Stimulated activated CD4-positive, alpha-beta T cell treated with anti-CD3 and anti-CD28 coated beads, Interleukin-12 subunit alpha, Interleukin-12 subunit beta, amount 100 ng/mL, for 4 hours (primary cell): Measurements from ENCODE around the gene RFX7.
"Not testable (repeated sequence)": the region's sequence is repeated elsewhere in the genome, so short reads cannot be mapped to it uniquely, and the experiment has no call there.

Experiments
- DNase-seq: peaks from one replicate; pipeline ENCODE4 v3.0.0-alpha.2; 2020

Gene RFX7

GRCh38 chr15:56203312-56203922 lies 40.3 kb downstream of the RFX7 start:
- not testable (repeated sequence) for DNase-seq

- DNase-seq, result no peak
These were observed 41.0 kb downstream of the RFX7 start for GRCh38 chr15:56202701-56203100.

- DNase-seq, result no peak
These were observed 44.6 kb downstream of the RFX7 start for GRCh38 chr15:56199038-56199437.

DNA sequence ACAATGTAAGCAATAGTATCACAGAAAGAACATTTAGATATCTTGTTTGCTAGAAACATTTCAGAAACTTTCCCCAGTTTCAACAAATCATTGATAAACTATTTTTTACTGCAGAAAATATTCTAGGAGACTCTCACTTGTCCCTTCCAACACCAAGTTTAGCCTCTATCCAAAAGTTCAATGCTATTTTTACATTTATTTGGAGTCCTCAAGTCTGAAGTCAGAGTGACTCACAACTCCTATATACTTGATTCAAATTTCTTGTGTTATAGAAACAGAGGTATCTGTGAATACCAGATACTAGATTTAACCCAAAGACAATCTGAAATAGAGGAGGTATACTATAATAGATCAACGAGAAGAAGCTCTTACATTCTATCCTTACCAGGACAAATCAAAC lies 49.6 kb downstream of the RFX7 start:
- DNase-seq, result no peak

DNA sequence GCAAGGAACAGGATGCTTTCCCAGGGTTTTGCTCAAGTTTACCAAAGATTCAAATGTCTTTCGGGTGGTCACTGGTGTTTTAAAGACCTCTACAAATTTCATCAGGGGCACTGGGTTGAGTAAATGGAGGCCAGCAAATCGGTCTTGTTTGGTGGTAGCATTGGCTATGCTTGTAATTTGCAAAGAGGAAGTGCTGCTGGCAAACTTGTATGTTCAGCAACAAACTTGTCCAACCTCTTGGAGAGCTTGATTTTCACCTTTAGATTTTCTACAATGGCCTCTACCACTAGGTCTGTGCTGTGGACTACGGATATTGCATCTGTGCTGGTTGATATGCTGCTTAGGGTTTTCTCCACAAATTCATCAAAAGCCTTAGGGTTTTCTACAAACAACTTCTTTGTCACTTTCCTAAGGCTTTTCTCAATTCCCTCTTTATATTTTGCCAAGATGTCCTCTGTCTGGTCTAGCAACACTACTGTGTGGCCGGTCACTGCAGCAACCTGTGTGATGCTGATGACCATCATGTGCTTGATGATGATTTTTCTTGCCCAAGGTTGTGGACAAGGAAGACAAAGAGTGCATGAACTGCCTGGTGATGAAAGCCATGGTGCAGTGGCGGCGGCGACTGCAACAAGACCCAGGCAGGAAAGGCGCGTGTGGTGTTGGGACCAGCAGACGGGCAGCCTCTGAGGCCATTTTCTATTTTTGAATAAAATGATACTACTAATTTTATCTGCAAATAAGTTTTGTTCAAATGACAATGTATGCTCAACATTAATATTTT lies 50.8 kb downstream of the RFX7 start:
- no peak for DNase-seq

DNA sequence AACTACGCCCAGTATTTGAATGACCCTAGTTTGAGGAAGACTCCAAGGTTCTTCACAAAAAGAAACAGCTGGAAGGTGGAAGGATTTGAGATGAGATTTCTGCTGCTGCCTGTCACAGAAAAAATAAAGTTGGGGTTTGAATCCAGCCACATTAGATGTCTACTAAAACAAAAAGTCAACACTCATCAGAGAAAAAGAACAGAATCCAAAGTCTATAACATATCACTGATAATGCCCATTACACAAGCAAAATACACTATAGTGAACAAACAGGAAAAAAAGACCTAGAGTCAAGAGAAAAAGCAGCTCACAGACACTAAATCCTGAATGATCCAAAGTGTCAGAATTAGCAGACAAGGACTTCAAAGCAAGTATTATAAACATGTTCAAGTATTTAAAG lies 56.0 kb downstream of the RFX7 start:
- no peak for DNase-seq

DNA sequence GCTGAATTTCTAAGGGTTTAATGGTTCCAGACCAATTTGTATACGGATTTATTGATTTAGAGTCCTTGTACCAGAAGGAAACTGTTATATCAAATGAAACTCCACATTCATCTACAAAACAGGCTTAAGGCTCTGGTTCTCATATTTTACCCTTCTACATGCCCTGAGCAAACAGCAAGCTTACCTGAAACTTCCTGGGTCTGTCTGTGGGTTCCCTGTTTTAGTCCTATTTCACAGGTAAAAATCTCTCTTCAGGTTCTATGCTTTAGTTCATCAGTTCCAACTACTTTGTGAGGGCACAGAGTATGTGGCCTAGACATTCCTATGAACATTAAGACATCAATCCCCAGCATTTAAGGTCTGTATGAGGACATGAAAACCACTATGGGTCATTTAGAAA lies 57.7 kb downstream of the RFX7 start:
- no peak for DNase-seq

DNA sequence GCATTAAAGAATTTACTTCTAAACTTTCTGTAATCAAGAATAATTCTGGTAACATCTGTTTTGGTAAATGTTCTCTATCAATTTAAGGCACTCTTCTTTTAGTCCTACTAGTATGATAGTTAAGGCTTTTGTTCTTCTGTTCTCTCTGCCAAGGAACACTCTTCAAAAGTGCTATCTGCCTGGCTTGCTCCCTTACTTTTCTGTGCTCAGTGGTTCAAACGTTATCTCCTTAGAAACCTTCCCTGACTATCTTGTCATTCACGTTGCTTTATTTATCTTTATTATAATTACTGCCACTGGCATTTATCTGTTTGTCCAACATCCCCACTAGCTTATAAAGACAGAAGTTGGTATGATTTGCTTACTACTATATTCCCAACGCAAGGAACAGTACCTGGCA lies 59.2 kb downstream of the RFX7 start:
- DNase-seq, result no peak

- DNase-seq, result no peak
These were observed 62.8 kb downstream of the RFX7 start for GRCh38 chr15:56180851-56181250.

GRCh38 chr15:56176996-56177395 lies 66.7 kb downstream of the RFX7 start:
- DNase-seq, result no peak

DNA sequence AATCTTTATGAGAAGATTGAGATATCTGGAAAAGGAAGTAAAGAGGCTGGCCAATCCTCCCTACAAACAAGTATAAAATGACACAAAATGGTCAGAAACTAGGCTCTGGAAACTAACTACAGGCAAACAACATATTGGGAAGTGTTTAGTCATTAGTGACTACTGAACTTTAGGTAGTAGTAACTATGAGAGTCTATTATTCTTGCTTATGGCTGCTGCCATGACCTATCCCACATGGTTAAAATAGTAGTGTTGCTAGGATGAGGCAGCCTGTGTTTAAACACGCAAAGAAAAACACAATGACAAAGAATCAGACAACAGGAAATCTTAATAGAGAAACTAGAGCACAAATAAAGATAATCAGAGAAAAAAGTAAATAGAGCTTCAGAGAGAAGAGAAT lies 67.9 kb downstream of the RFX7 start:
- DNase-seq, result no peak

DNA sequence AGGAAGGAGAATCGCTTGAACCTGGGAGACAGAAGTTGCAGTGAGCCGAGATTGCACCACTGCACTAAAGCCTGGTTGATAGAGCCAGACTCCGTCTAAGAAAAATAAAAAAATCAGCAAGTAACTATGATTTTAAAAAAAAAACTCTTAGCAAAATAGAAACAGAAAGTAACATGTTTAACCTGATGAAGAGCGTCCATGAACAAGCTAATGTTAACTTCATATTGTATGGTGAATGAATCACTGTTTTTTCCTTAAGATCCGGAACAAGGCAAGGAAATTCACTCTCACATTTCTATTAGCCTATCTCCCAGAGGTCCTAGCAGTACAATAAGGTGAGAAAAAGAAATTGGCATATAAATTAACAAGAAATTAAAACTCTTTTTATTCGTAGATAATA lies 69.0 kb downstream of the RFX7 start:
- no peak for DNase-seq

DNA sequence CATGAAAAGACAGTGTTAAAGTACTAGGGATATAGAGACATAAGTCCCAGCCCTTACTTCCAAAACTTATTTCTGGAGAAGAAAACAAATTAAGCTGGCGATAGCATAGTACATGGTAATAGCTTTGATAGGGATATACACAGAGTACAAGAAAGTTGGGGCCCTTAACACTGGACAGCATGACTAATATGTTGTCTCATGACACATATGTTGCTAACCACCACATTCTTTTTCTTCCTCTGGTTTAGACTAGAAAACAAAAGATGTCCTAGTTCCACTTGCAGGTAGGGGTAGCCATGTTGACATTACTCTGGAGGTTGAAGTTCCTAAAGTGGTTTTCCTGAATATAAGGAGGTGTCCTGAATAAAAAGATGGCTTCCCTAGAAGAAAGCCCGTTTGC lies 75.3 kb downstream of the RFX7 start:
- DNase-seq, result no peak

GRCh38 chr15:56165234-56165633 lies 78.4 kb downstream of the RFX7 start:
- DNase-seq, result no peak

DNA sequence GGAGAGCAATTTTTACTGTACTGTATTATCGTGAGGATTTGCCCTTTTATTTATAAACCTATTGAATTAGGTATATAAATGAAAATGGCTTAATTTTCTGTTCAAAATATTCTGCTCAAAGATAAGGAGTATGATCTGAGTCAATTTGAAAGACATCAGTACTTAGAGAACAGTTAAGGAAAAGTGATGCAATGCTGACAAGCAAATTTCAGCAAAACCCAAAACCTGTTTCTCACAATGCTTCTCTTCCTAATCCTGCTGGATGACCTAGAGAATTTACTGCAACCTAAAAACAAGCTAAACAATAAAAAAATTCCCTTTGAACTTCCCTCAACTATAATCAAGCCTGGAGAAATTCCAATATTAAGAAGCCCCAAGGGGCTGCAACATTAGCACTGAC lies 82.7 kb downstream of the RFX7 start:
- no peak for DNase-seq

GRCh38 chr15:56156877-56157276 lies 86.8 kb downstream of the RFX7 start:
- no peak for DNase-seq

GRCh38 chr15:56155278-56155677 lies 88.4 kb downstream of the RFX7 start:
- DNase-seq, result not testable (repeated sequence)

DNA sequence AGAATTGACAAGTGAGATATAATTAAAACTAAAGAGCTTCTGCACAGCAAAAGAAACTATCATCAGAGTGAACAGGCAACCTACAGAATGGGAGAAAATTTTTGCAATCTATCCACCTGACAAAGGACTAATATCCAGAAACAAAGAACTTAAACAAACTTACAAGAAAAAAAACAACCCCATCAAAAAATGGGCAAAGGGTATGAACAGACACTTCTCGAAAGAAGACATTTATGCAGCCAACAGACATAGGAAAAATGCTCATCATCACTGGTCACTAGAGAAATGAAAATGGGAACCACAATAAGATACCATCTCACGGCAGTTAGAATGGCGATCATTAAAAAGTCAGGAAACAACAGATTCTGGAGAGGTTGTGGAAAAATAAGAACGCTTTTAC lies 88.9 kb downstream of the RFX7 start:
- not testable (repeated sequence) for DNase-seq

DNA sequence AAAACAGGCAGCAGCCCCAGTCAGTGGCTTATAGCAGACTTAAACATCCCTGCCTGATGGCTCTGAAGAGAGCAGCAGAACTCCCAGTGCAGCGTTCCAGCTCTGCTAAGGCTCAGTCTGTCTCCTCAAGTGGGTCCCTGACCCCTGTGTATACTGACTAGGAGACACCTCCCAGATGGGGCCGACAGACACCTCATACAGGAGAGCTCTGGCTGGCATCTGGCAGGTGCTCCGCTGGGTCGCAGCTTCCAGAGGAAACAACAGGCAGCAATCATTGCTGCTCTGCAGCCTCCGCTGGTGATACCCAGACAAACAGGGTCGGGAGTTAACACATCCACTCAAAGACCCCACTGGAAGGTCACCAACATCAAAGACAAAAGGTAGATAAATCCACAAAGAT lies 93.5 kb downstream of the RFX7 start:
- DNase-seq, result no peak

GRCh38 chr15:56148064-56148463 lies 95.6 kb downstream of the RFX7 start:
- no peak for DNase-seq

- DNase-seq, result no peak
These were observed 96.9 kb downstream of the RFX7 start for GRCh38 chr15:56146756-56147155.

DNA sequence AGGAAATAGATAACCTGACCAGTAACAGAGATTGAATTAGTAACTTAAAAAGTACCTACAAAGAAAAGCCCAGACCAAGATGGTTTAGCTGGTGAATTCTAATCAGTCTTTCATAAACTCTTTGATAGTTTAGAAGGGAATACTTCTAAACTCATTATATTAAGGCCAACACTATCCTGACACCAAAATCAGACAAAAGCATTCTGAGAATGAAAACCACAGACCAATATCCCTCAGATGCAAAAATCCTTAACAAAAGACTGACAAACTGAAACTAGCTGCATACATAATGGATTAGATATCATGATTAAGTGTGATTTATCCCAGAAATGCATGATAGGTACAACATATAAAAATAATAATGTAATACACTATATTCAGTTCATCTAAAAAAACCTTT lies 115.6 kb downstream of the RFX7 start:
- no peak for DNase-seq

DNA sequence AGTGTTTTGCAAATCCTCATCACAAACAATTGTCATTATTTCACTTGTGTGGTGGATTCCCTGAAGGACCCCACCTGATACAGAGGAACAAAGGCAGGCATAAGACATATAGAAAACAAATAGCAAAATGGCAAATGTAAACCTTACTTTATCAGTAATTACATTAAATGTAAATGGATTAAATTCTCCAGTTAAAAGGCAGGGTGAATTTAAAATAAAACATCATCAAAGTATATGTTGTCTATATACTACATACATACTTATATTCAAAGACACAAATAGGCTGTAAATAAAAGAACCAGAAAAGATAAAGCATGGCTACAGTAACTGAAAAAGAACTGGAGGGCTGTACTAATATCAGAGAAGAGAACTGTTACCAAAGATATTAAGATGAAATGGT lies 117.3 kb downstream of the RFX7 start:
- DNase-seq, result no peak

DNA sequence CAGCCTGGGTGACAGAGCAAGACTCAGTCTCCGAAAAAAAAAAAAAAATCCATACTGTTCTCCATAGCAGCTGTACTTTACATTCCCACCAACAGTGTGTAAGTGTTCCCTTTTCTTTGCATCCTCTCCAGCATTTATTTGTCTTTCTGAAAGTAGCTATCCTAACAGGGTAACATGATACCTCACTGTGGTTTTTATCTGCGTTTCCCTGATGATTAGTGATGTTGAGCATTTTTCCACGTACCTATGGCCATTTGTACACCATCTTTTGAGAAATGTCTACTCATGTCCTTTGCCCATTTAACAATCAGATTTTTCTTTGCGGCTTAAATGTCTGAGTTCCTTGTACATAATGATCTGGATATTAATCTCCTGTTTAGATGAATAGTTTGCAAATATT lies 119.3 kb downstream of the RFX7 start:
- DNase-seq, result no peak

- DNase-seq, result no peak
These were observed 137.8 kb downstream of the RFX7 start for GRCh38 chr15:56105855-56106254.
